Measurements from ENCODE around the gene TANC1. TPM values are rescaled to one million over a fixed set of nuclear protein-coding genes. Genes with fewer than 3 reads are reported as not detected.

The TANC1 gene
- total RNA-seq, 2 experiments from 2014 or later = 0.70 to 0.92 TPM

DNA sequence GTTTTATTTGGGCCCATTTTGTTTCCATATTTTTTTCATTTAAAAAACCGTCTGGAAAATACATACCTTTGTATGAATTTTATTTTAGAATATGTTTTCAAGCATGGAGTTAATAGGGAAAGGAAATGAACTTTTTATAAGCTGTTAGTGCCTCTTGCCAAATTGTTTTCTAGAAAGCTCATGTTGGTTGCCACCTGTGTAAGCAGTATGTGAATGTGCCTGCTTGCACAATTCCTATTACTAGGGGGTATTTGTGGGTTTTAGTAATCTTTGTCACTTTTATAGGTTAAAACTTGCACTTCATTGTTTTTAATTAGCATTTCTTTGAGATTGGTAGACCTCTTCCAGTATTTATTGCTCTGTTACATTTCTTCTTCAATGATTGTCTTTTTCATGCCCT, 107.3 kb downstream of the TANC1 start:
- ChIA-PET CTCF (no interaction called here), POLR2A (interaction anchor here (0.6 kb wide), 1 partner anchor 427 kb away, joined by 4 read pairs; no protein-coding TSS in a partner anchor)
- H3K27ac Mint-ChIP-seq = no peak overlapping the region
- H3K9me3 Mint-ChIP-seq = no peaks in the 10 kb centered on the region
- H3K4me3 Mint-ChIP-seq = no peak overlapping the region
- no peaks in the 10 kb centered on the region for H3K36me3 Mint-ChIP-seq (ENCODE audit: low read depth)
- no peak for DNase-seq
- no peaks in the 10 kb centered on the region for H3K27me3 Mint-ChIP-seq
- TF ChIP-seq CTCF (IDR thresholded peaks at IDR 0.05) = no peak
- ATAC-seq = no peak
- intact Hi-C loops (cut with micrococcal nuclease) = no loop called here
- H3K4me1 Mint-ChIP-seq (ENCODE audit: low read depth) = no peaks in the 10 kb centered on the region

DNA sequence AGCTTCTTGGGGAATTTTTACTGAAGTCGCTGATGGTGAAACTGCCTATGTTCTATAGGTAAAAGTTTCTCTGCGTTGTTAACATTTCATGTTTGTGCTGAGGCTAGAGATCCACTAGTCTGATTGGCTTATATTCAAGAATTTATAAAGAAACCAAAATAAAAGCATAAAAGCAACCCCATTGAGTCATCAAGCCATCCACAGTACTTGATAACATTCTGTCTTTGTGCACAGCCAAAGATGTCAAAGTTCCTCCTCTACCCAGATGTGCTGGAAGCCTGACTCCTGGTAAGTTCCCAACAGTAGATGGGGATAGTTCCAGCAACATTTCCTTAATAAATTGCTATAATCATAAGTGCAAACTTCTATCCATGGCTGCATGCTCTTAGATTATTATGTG, 107.8 kb downstream of the TANC1 start:
- H3K4me3 Mint-ChIP-seq = no peak overlapping the region
- ChIA-PET POLR2A (no interaction called here), CTCF (no interaction called here)

DNA sequence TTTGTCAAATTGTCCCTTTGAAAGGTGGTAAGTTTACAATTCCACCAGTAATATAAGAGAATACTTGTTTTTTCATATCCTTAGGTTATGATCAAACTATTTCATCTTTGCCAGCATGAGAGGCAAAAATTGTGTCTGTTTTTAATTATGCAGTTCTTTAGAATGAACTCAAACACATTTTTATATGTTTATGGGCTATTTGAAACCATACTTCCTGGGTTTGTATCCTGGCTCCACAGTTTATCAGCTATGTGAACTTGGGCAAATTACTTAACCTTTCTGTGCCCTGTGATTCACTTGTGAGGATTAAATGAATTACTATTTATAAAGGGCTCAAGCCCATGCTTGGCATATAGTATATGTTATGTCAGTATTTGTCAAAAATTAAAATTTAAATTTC, 109.4 kb downstream of the TANC1 start:
- H3K27ac Mint-ChIP-seq = no peak overlapping the region
- H3K4me3 Mint-ChIP-seq = no peak overlapping the region
- intact Hi-C loops (cut with micrococcal nuclease) = no loop called here
- CTCF ChIA-PET = interaction anchor here (1.0 kb wide), 1 partner anchor 41 kb away, joined by 3 read pairs; no protein-coding TSS in a partner anchor
- no peaks in the 10 kb centered on the region for H3K36me3 Mint-ChIP-seq (ENCODE audit: low read depth)
- no peaks in the 10 kb centered on the region for H3K9me3 Mint-ChIP-seq
- POLR2A ChIA-PET = interaction anchor here (0.7 kb wide), 1 partner anchor 16 kb away, joined by 3 read pairs; no protein-coding TSS in a partner anchor
- ATAC-seq (no peak), DNase-seq (no peak)
- no peaks in the 10 kb centered on the region for H3K4me1 Mint-ChIP-seq (ENCODE audit: low read depth)
- no peak for TF ChIP-seq CTCF (IDR thresholded peaks at IDR 0.05)
- H3K27me3 Mint-ChIP-seq = no peaks in the 10 kb centered on the region

More for the DNA sequence above, 107.8 kb downstream of the TANC1 start:
- Mint-ChIP-seq H3K27me3 (no peaks in the 10 kb centered on the region), H3K9me3 (no peaks in the 10 kb centered on the region), H3K4me1 (ENCODE audit: low read depth) (no peaks in the 10 kb centered on the region), H3K27ac (no peak overlapping the region), H3K36me3 (ENCODE audit: low read depth) (no peaks in the 10 kb centered on the region)
- TF ChIP-seq CTCF (IDR thresholded peaks at IDR 0.05) = no peak
- ATAC-seq = no peak
- DNase-seq = no peak
- intact Hi-C loops (cut with micrococcal nuclease) = no loop called here

DNA sequence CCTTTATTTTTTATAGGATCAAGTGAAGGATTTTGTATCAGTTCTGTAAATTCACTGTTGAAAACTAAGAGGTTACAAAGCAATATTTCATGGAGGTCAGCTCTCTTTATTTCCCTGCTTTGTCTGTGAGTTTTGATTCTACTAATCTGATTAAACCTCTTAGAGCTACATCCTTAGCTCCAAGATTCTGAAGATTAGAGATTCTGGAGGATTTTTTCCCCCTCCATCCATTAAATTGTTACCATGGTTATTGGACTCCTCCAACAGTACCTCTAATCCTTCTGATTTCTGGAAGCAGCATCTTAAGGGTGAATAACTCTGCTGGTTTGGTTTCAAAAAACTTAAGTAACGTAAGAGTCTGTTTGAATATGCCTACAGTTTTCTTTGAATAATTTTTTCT, 110.0 kb downstream of the TANC1 start:
- intact Hi-C loops (cut with micrococcal nuclease) = no loop called here
- no peak for TF ChIP-seq CTCF (IDR thresholded peaks at IDR 0.05)
- ChIA-PET POLR2A (interaction anchor here (0.7 kb wide), 1 partner anchor 16 kb away, joined by 3 read pairs; no protein-coding TSS in a partner anchor), CTCF (interaction anchor here (1.0 kb wide), 1 partner anchor 41 kb away, joined by 3 read pairs; no protein-coding TSS in a partner anchor)
- no peaks in the 10 kb centered on the region for H3K4me1 Mint-ChIP-seq (ENCODE audit: low read depth)
- ATAC-seq (no peak), DNase-seq (no peak)
- no peaks in the 10 kb centered on the region for H3K36me3 Mint-ChIP-seq (ENCODE audit: low read depth)
- H3K27me3 Mint-ChIP-seq = no peaks in the 10 kb centered on the region
- no peak overlapping the region for H3K4me3 Mint-ChIP-seq
- H3K27ac Mint-ChIP-seq = no peak overlapping the region
- no peaks in the 10 kb centered on the region for H3K9me3 Mint-ChIP-seq

GRCh38 chr2:159080641-159081040, 112.2 kb downstream of the TANC1 start:
- no peak for TF ChIP-seq CTCF (IDR thresholded peaks at IDR 0.05)
- no peak for DNase-seq
- no peaks in the 10 kb centered on the region for H3K36me3 Mint-ChIP-seq (ENCODE audit: low read depth)
- H3K27me3 Mint-ChIP-seq = no peaks in the 10 kb centered on the region
- H3K4me1 Mint-ChIP-seq (ENCODE audit: low read depth) = peaks cover 1% of the 10 kb centered on the region
- H3K9me3 Mint-ChIP-seq = no peaks in the 10 kb centered on the region
- no peak overlapping the region for H3K27ac Mint-ChIP-seq
- CTCF ChIA-PET = interaction anchor here (1.2 kb wide), 1 partner anchor 38 kb away, joined by 3 read pairs; no protein-coding TSS in a partner anchor
- ATAC-seq = no peak
- POLR2A ChIA-PET = no interaction called here
- no peak overlapping the region for H3K4me3 Mint-ChIP-seq
- intact Hi-C loops (cut with micrococcal nuclease) = no loop called here
